Ecto neural progenitor cell (in vitro differentiated cells): ENCODE measurements around the gene PLP2.
"Not testable (repeated sequence)": the region's sequence is repeated elsewhere in the genome, so short reads cannot be mapped to it uniquely, and the experiment has no call there.

Experiments used
- DNase-seq: peaks from one replicate; pipeline ENCODE4 v3.0.0-alpha.2; 2018; ENCODE audit warnings: low spot score

Gene PLP2

GRCh38 chrX:49171752-49172279 lies at the start of gene PLP2:
PLP2 (plus strand) TSS chrX:49171898; CDS start chrX:49172001, 103 bp downstream.
- DNase-seq, result no peak

GRCh38 chrX:49122499-49122898 lies 49.2 kb upstream of the PLP2 start:
- DNase-seq, result no peak

- DNase-seq, result not testable (repeated sequence)
Measured at GRCh38 chrX:49127742-49128258, 43.9 kb upstream of the PLP2 start.

GRCh38 chrX:49129427-49129826 lies 42.3 kb upstream of the PLP2 start:
- DNase-seq, result no peak

GRCh38 chrX:49132275-49132674 lies 39.4 kb upstream of the PLP2 start:
- not testable (repeated sequence) for DNase-seq

- no peak for DNase-seq
Measured at GRCh38 chrX:49133759-49134158, 37.9 kb upstream of the PLP2 start.

- no peak for DNase-seq
Measured at GRCh38 chrX:49137492-49137891, 34.2 kb upstream of the PLP2 start.

- no peak for DNase-seq
Measured at GRCh38 chrX:49139713-49140112, 32.0 kb upstream of the PLP2 start.

- not testable (repeated sequence) for DNase-seq
Measured at GRCh38 chrX:49142264-49142663, 29.4 kb upstream of the PLP2 start.

- DNase-seq, result not testable (repeated sequence)
Measured at GRCh38 chrX:49143154-49143553, 28.5 kb upstream of the PLP2 start.

GRCh38 chrX:49147282-49147681 lies 24.4 kb upstream of the PLP2 start:
- DNase-seq, result no peak

GRCh38 chrX:49147936-49148335 lies 23.8 kb upstream of the PLP2 start:
- DNase-seq, result no peak

- not testable (repeated sequence) for DNase-seq
Measured at GRCh38 chrX:49148390-49149100, 23.2 kb upstream of the PLP2 start.

- DNase-seq, result not testable (repeated sequence)
Measured at GRCh38 chrX:49149291-49149690, 22.4 kb upstream of the PLP2 start.

GRCh38 chrX:49153467-49153866 lies 18.2 kb upstream of the PLP2 start:
- DNase-seq, result no peak

- DNase-seq, result no peak
Measured at GRCh38 chrX:49155243-49155899, 16.3 kb upstream of the PLP2 start.

GRCh38 chrX:49155900-49156837 lies 15.5 kb upstream of the PLP2 start:
- peak; percentile 83 for DNase-seq

GRCh38 chrX:49157194-49157593 lies 14.5 kb upstream of the PLP2 start:
- DNase-seq, result no peak

- DNase-seq, result no peak
Measured at GRCh38 chrX:49160908-49161307, 10.8 kb upstream of the PLP2 start.

GRCh38 chrX:49161632-49162031 lies 10.1 kb upstream of the PLP2 start:
- no peak for DNase-seq

GRCh38 chrX:49162620-49163019 lies 9.1 kb upstream of the PLP2 start, which contains the start of gene MAGIX:
MAGIX (plus strand) TSS chrX:49162758; CDS start chrX:49162890, 132 bp downstream.
- no peak for DNase-seq
